Neural cell (in vitro differentiated cells): ENCODE data around the gene MYOCOS. TPM values are rescaled to one million over a fixed set of nuclear protein-coding genes. Genes with fewer than 3 reads are reported as not detected.

Experiments used
- H2AFZ ChIP-seq: fragments of 200-600, 300-800 bp; sonication (generic), shearing (Covaris generic); 2 replicates; pipeline ENCODE4 v1.6.0; 2014; ENCODE audit warnings: low read depth, mild to moderate bottlenecking, antibody characterized with exemption, low read length, moderate library complexity
- H3F3A ChIP-seq: fragments of 200-600 bp; shearing (Covaris generic); 2 replicates; pipeline ENCODE4 v1.6.1; 2016; ENCODE audit warnings: mild to moderate bottlenecking, moderate library complexity, mixed read lengths, antibody characterized with exemption, low read length; ENCODE audit not compliant: insufficient read depth, poor library complexity, severe bottlenecking
- H3K27ac ChIP-seq: fragments of 200-600, 300-800 bp; sonication (generic), shearing (Covaris generic); 2 replicates; pipeline ENCODE4 v1.5.1; 2014; ENCODE audit warnings: mild to moderate bottlenecking, low read length, moderate library complexity
- H3K27me3 ChIP-seq: fragments of 300-800, 200-600 bp; sonication (generic), shearing (Covaris generic); 2 replicates; pipeline ENCODE4 v1.6.0; 2014; ENCODE audit warnings: mild to moderate bottlenecking, low read depth, low read length, moderate library complexity; ENCODE audit not compliant: insufficient read depth
- H3K36me3 ChIP-seq: fragments of 300-800, 200-600 bp; sonication (generic), shearing (Covaris generic); 2 replicates; pipeline ENCODE4 v1.5.1; 2014; ENCODE audit warnings: mild to moderate bottlenecking, antibody characterized with exemption, low read length, moderate library complexity; ENCODE audit not compliant: insufficient read depth
- H3K4me2 ChIP-seq: fragments of 300-800, 200-600 bp; sonication (generic), shearing (Covaris generic); 2 replicates; pipeline ENCODE4 v1.6.0; 2014; ENCODE audit warnings: mild to moderate bottlenecking, low read length
- H3K4me3 ChIP-seq: fragments of 300-800, 200-600 bp; sonication (generic), shearing (Covaris generic); 2 replicates; pipeline ENCODE4 v1.5.1; 2014; ENCODE audit warnings: mild to moderate bottlenecking, low read length, moderate library complexity
- H3K79me2 ChIP-seq: fragments of 200-600 bp; shearing (Covaris generic); replicated peaks from 2 replicates; pipeline ENCODE4 v1.6.0; 2014; ENCODE audit warnings: mild to moderate bottlenecking, low read length, moderate library complexity; ENCODE audit not compliant: insufficient read depth
- H3K9ac ChIP-seq: fragments of 300-800, 200-600 bp; sonication (generic), shearing (Covaris generic); 2 replicates; pipeline ENCODE4 v1.6.1; 2016; ENCODE audit warnings: mild to moderate bottlenecking, low read length, mixed read lengths
- H3K9me2 ChIP-seq: fragments of 200-600 bp; shearing (Covaris generic); 2 replicates; pipeline ENCODE4 v1.6.1; 2016; ENCODE audit warnings: mild to moderate bottlenecking, low read length, mixed read lengths; ENCODE audit not compliant: insufficient read depth
- H3K9me3 ChIP-seq: fragments of 200-600, 300-800 bp; sonication (generic), shearing (Covaris generic); 2 replicates; pipeline ENCODE4 v1.6.1; 2016; ENCODE audit warnings: mild to moderate bottlenecking, mixed run types, low read length, moderate library complexity, mixed read lengths
- H4K20me1 ChIP-seq: fragments of 200-600 bp; shearing (Covaris generic); 2 replicates; pipeline ENCODE4 v1.6.1; 2016; ENCODE audit warnings: mild to moderate bottlenecking, mixed run types; ENCODE audit not compliant: insufficient read depth
- CTCF ChIP-seq: fragments of 450-650 bp; IDR thresholded peaks from 2 replicates; pipeline ENCODE4 v1.5.1; 2014; ENCODE audit warnings: antibody characterized with exemption, mild to moderate bottlenecking, moderate library complexity; ENCODE audit not compliant: poor library complexity, severe bottlenecking
- EP300 ChIP-seq: fragments of 450-650 bp; conservative IDR thresholded peaks from 2 replicates; pipeline ENCODE4 v1.6.1; 2014; ENCODE audit warnings: antibody characterized with exemption, mild to moderate bottlenecking, moderate library complexity; ENCODE audit not compliant: poor library complexity, severe bottlenecking
- EZH2 ChIP-seq: fragments of 200-600, 300-800 bp; shearing (Covaris generic), sonication (generic); IDR thresholded peaks from 2 replicates; pipeline ENCODE4 v1.6.1; 2014; ENCODE audit warnings: antibody characterized with exemption, low read length, borderline replicate concordance, mild to moderate bottlenecking; ENCODE audit not compliant: insufficient read depth, poor library complexity, severe bottlenecking
- MXI1 ChIP-seq: fragments of 450-650 bp; conservative IDR thresholded peaks from 2 replicates; pipeline ENCODE4 v1.6.1; 2014; ENCODE audit warnings: antibody characterized with exemption, mild to moderate bottlenecking; ENCODE audit not compliant: poor library complexity, severe bottlenecking
- POLR2AphosphoS5 ChIP-seq: IDR thresholded peaks from 2 replicates; pipeline ENCODE4 v1.6.1; 2012
- RAD21 ChIP-seq: fragments of 450-650 bp; conservative IDR thresholded peaks from 2 replicates; pipeline ENCODE4 v1.6.1; 2014; ENCODE audit warnings: antibody characterized with exemption, mild to moderate bottlenecking, moderate library complexity
- REST ChIP-seq: IDR thresholded peaks from 2 replicates; pipeline ENCODE4 v1.6.1; 2012; ENCODE audit warnings: borderline replicate concordance
- SMC3 ChIP-seq: fragments of 450-650 bp; conservative IDR thresholded peaks from 2 replicates; pipeline ENCODE4 v1.6.1; 2014; ENCODE audit warnings: antibody characterized with exemption, mild to moderate bottlenecking, moderate library complexity; ENCODE audit not compliant: poor library complexity
- TAF1 ChIP-seq: IDR thresholded peaks from 2 replicates; pipeline ENCODE4 v1.6.1; 2012; ENCODE audit warnings: low read depth
- polyA plus RNA-seq: library from polyadenylated mRNA; depleted of rRNA; stranded (reverse); fragments of >200 nt; gene quantifications from 2 replicates; pipeline ENCODE4 v1.2.3, GENCODE V29; 2014

MYOCOS gene
- polyA plus RNA-seq, 1 donor from 2014 or later = not detected

GRCh38 chr1:171582589-171582988, 39.5 kb upstream of the MYOCOS start (continued):
- TF ChIP-seq MXI1 = no peak

GRCh38 chr1:171583591-171584201, 38.3 kb upstream of the MYOCOS start:
- Histone ChIP-seq H3K79me2 (no peaks in the 10 kb centered on the region), H3K9me2 (no peaks in the 10 kb centered on the region), H3K36me3 (peaks cover 21% of the 10 kb centered on the region), H2AFZ (no peak overlapping the region), H4K20me1 (no peaks in the 10 kb centered on the region), H3K9me3 (no peaks in the 10 kb centered on the region), H3F3A (no peaks in the 10 kb centered on the region), H3K27ac (no peak overlapping the region), H3K4me2 (no peak overlapping the region), H3K4me3 (no peak overlapping the region), H3K9ac (no peak overlapping the region), H3K27me3 (no peaks in the 10 kb centered on the region)
- TF ChIP-seq TAF1 = no peak
- no peak for TF ChIP-seq POLR2AphosphoS5
- no peak for TF ChIP-seq EZH2
- no peak for TF ChIP-seq REST
- TF ChIP-seq SMC3 = no peak
- no peak for TF ChIP-seq EP300
- TF ChIP-seq MXI1 = no peak
- TF ChIP-seq RAD21 = no peak
- no peak for TF ChIP-seq CTCF

- H3K9me3 ChIP-seq = no peaks in the 10 kb centered on the region
- no peak for TF ChIP-seq CTCF
- TF ChIP-seq EZH2 = no peak
- no peak for TF ChIP-seq EP300
- no peak for TF ChIP-seq TAF1
- TF ChIP-seq POLR2AphosphoS5 = no peak
- TF ChIP-seq RAD21 = no peak
- H2AFZ ChIP-seq = no peak overlapping the region
- H4K20me1 ChIP-seq = no peaks in the 10 kb centered on the region
- no peak overlapping the region for H3K4me2 ChIP-seq
- H3K79me2 ChIP-seq = no peaks in the 10 kb centered on the region
- H3K9me2 ChIP-seq = no peaks in the 10 kb centered on the region
- peaks cover 18% of the 10 kb centered on the region for H3K36me3 ChIP-seq
- no peaks in the 10 kb centered on the region for H3K27me3 ChIP-seq
- H3K27ac ChIP-seq = no peak overlapping the region
- no peak overlapping the region for H3K4me3 ChIP-seq
- H3F3A ChIP-seq = no peaks in the 10 kb centered on the region
- no peak overlapping the region for H3K9ac ChIP-seq
These were observed 36.3 kb upstream of the MYOCOS start for GRCh38 chr1:171585715-171586114.
